Loucy (cell line): ENCODE data around the gene GUSB.

Experiments used
- H2AFZ ChIP-seq: fragments of 200-600 bp; sonication (generic); 2 replicates; pipeline ENCODE4 v1.6.0; 2016; ENCODE audit warnings: antibody characterized with exemption, mild to moderate bottlenecking, low read length, moderate library complexity
- H3F3A ChIP-seq: fragments of 200-600 bp; 2 replicates; pipeline ENCODE4 v1.6.0; 2016; ENCODE audit warnings: antibody characterized with exemption, low read depth, mild to moderate bottlenecking
- H3K27me3 ChIP-seq: fragments of 200-600 bp; sonication (generic); 2 replicates; pipeline ENCODE4 v1.6.1; 2014; ENCODE audit warnings: low read length, mild to moderate bottlenecking; ENCODE audit not compliant: insufficient read depth, poor library complexity, severe bottlenecking
- H3K36me3 ChIP-seq: fragments of 200-600 bp; sonication (generic); 2 replicates; pipeline ENCODE4 v1.6.1; 2016; ENCODE audit warnings: low read length; ENCODE audit not compliant: insufficient read depth
- H3K4me1 ChIP-seq: fragments of 200-600 bp; sonication (generic); 2 replicates; pipeline ENCODE4 v1.5.1; 2014; ENCODE audit warnings: low read length, mild to moderate bottlenecking; ENCODE audit not compliant: insufficient read depth, poor library complexity, severe bottlenecking
- H3K4me2 ChIP-seq: fragments of 200-600 bp; sonication (generic); 2 replicates; pipeline ENCODE4 v1.6.0; 2014; ENCODE audit warnings: antibody characterized with exemption, low read length, low read depth, mild to moderate bottlenecking; ENCODE audit not compliant: poor library complexity, severe bottlenecking
- H3K4me3 ChIP-seq: fragments of 200-600 bp; sonication (generic); 2 replicates; pipeline ENCODE4 v1.5.1; 2014; ENCODE audit warnings: low read length, mild to moderate bottlenecking, mixed read lengths; ENCODE audit not compliant: poor library complexity, severe bottlenecking
- H3K79me2 ChIP-seq: fragments of 200-600 bp; sonication (generic); 2 replicates; pipeline ENCODE4 v1.6.1; 2014; ENCODE audit warnings: low read length; ENCODE audit not compliant: insufficient read depth
- H3K9ac ChIP-seq: fragments of 200-600 bp; sonication (generic); 2 replicates; pipeline ENCODE4 v1.6.0; 2014; ENCODE audit warnings: mild to moderate bottlenecking, low read depth, low read length, moderate library complexity; ENCODE audit not compliant: poor library complexity, severe bottlenecking
- H3K9me2 ChIP-seq: fragments of 200-600 bp; sonication (generic); replicated peaks from 2 replicates; pipeline ENCODE4 v1.6.1; 2016; ENCODE audit warnings: low read depth, low read length, mixed read lengths
- H3K9me3 ChIP-seq: fragments of 200-600 bp; sonication (generic); 2 replicates; pipeline ENCODE4 v1.6.1; 2014; ENCODE audit warnings: mild to moderate bottlenecking, antibody characterized with exemption, low read length, low read depth; ENCODE audit not compliant: insufficient read depth
- H4K20me1 ChIP-seq: fragments of 200-600 bp; sonication (generic); 2 replicates; pipeline ENCODE4 v1.6.0; 2014; ENCODE audit warnings: antibody characterized with exemption, low read length, mild to moderate bottlenecking; ENCODE audit not compliant: insufficient read depth, poor library complexity, severe bottlenecking
- CTCF ChIP-seq: fragments of 200-600 bp; sonication (generic); conservative IDR thresholded peaks from 2 replicates; pipeline ENCODE4 v1.5.1; 2014; ENCODE audit warnings: mild to moderate bottlenecking, antibody characterized with exemption, low read length
- EZH2phosphoT487 ChIP-seq: fragments of 200-600 bp; IDR thresholded peaks from 2 replicates; pipeline ENCODE4 v1.6.1; 2018; ENCODE audit warnings: antibody characterized with exemption, mild to moderate bottlenecking, moderate library complexity, borderline replicate concordance

The GUSB gene

DNA sequence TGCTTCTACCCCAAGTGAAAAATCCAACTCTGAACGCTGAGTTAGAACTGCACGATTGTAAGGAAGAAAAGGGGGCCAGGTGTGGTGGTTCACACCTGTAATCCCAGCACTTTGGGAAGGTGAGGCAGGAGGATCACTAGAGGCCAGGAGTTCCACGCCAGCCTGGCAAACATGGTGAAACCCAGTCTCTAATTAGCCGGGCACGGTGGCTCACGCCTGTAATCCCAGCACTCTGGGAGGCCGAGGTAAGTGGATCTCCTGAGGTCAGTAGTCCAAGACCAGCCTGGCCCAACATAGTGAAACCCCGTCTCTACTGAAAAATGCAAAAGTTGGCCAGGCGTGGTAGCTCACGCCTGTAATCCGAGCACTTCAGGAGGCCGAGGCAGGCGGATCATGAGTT, 9.0 kb downstream of the GUSB start:
- Histone ChIP-seq H2AFZ (no peak overlapping the region), H3K27me3 (no peaks in the 10 kb centered on the region), H3K4me3 (no peak overlapping the region), H3K4me1 (no peaks in the 10 kb centered on the region), H3K9me2 (no peaks in the 10 kb centered on the region), H3K4me2 (no peak overlapping the region), H4K20me1 (no peaks in the 10 kb centered on the region), H3F3A (no peaks in the 10 kb centered on the region), H3K9ac (no peak overlapping the region), H3K36me3 (peaks cover 52% of the 10 kb centered on the region; the same call in 1 of the 2 replicates), H3K9me3 (no peaks in the 10 kb centered on the region), H3K79me2 (no peaks in the 10 kb centered on the region)
- TF ChIP-seq EZH2phosphoT487 (no peak), CTCF (no peak)

GRCh38 chr7:65971021-65971420, 11.0 kb downstream of the GUSB start:
- Histone ChIP-seq H3F3A (no peaks in the 10 kb centered on the region), H3K4me1 (no peaks in the 10 kb centered on the region), H2AFZ (no peak overlapping the region), H3K4me2 (no peak overlapping the region), H3K9me2 (no peaks in the 10 kb centered on the region), H3K27me3 (no peaks in the 10 kb centered on the region), H3K36me3 (peaks cover 65% of the 10 kb centered on the region; the same call in 1 of the 2 replicates), H3K9me3 (no peaks in the 10 kb centered on the region), H4K20me1 (no peaks in the 10 kb centered on the region), H3K4me3 (no peak overlapping the region), H3K79me2 (no peaks in the 10 kb centered on the region), H3K9ac (no peak overlapping the region)
- TF ChIP-seq EZH2phosphoT487, result no peak
- TF ChIP-seq CTCF, result no peak

GRCh38 chr7:65968256-65969185, 13.5 kb downstream of the GUSB start:
- H2AFZ ChIP-seq, result no peak overlapping the region
- no peak overlapping the region for H3K9ac ChIP-seq
- H3K27me3 ChIP-seq, result no peaks in the 10 kb centered on the region
- TF ChIP-seq EZH2phosphoT487 (no peak), CTCF (no peak)
- no peaks in the 10 kb centered on the region for H3K79me2 ChIP-seq
- no peaks in the 10 kb centered on the region for H3K9me3 ChIP-seq
- H3K4me2 ChIP-seq, result no peak overlapping the region
- peaks cover 70% of the 10 kb centered on the region for H3K36me3 ChIP-seq
- no peaks in the 10 kb centered on the region for H3K4me1 ChIP-seq
- no peaks in the 10 kb centered on the region for H4K20me1 ChIP-seq
- no peaks in the 10 kb centered on the region for H3K9me2 ChIP-seq
- no peak overlapping the region for H3K4me3 ChIP-seq
- no peaks in the 10 kb centered on the region for H3F3A ChIP-seq
